Effector CD4-positive, alpha-beta T cell (primary cell): Measurements from ENCODE around the gene ACADS.

Experiments
- DNase-seq: peaks from one replicate; pipeline ENCODE4 v3.0.0-alpha.2; 2020

The ACADS gene

GRCh38 chr12:120758798-120759590, 33.4 kb downstream of the ACADS start:
- no peak for DNase-seq

GRCh38 chr12:120759591-120760348, 34.1 kb downstream of the ACADS start:
- DNase-seq = no peak

GRCh38 chr12:120760349-120761254, 35.0 kb downstream of the ACADS start:
- DNase-seq = no peak

GRCh38 chr12:120761519-120761934, 35.9 kb downstream of the ACADS start:
- DNase-seq = no peak

GRCh38 chr12:120762086-120762485, 36.5 kb downstream of the ACADS start:
- DNase-seq = no peak

GRCh38 chr12:120763250-120763649, 37.6 kb downstream of the ACADS start:
- DNase-seq = no peak

- no peak for DNase-seq
Observed at GRCh38 chr12:120764816-120765215, 39.2 kb downstream of the ACADS start.

GRCh38 chr12:120766566-120766965, 40.9 kb downstream of the ACADS start:
- DNase-seq = no peak

GRCh38 chr12:120767071-120768024, 41.7 kb downstream of the ACADS start:
- DNase-seq = no peak

GRCh38 chr12:120771097-120771496, 45.5 kb downstream of the ACADS start:
- DNase-seq = no peak

GRCh38 chr12:120774169-120774916, 48.7 kb downstream of the ACADS start:
- DNase-seq = no peak

GRCh38 chr12:120775862-120776552, 50.4 kb downstream of the ACADS start:
- no peak for DNase-seq

- DNase-seq = no peak
Observed at GRCh38 chr12:120783197-120783596, 57.6 kb downstream of the ACADS start.

- no peak for DNase-seq
Observed at GRCh38 chr12:120784804-120785203, 59.2 kb downstream of the ACADS start.

- DNase-seq = no peak
Observed at GRCh38 chr12:120787889-120788288, 62.3 kb downstream of the ACADS start.
